ENCODE data around the gene SELENOV. TPM values are rescaled to one million over a fixed set of nuclear protein-coding genes. Genes with fewer than 3 reads are reported as not detected.
"Not testable (repeated sequence)": the region's sequence is repeated elsewhere in the genome, so short reads cannot be mapped to it uniquely, and the experiment has no call there.

SELENOV gene
- total and polyA plus RNA-seq, 4 donors: not detected

- Histone ChIP-seq H3K27me3 (ENCODE audit: control insufficient read depth in 1 of 2, insufficient read depth in 2 of 2, low read length in 1 of 2) (no peaks in the 10 kb centered on the region), H3K36me3 (ENCODE audit: control insufficient read depth in 1 of 2, insufficient read depth in 2 of 2, low read length in 1 of 2) (peaks cover 0 to 10% of the 10 kb centered on the region in 2 donors)
- intact Hi-C loops (cut with DNase I): loop anchor here (5.0 kb wide), 1 partner anchor 59 kb away; the partner anchor contains the start of gene EID2B (in 2 of the 2)
These were observed 42.0 kb upstream of the SELENOV start for GRCh38 chr19:39472746-39473442.

GRCh38 chr19:39473443-39473960 lies 41.4 kb upstream of the SELENOV start:
- intact Hi-C loops (cut with DNase I): loop anchor here (5.0 kb wide), 1 partner anchor 59 kb away; the partner anchor contains the start of gene EID2B (in 2 of the 2)
- H3K9me3 ChIP-seq (ENCODE audit: control insufficient read depth, low read length): no peaks in the 10 kb centered on the region
- no peak overlapping the region for H3K4me3 ChIP-seq (ENCODE audit: low read length in 2 of 2)
- WGBS, 2 donors: 84 to 87% methylated on average over 11 of the region's 11 CpGs
- no peaks in the 10 kb centered on the region for H3K27me3 ChIP-seq (ENCODE audit: control insufficient read depth in 1 of 2, insufficient read depth in 2 of 2, low read length in 1 of 2)
- ATAC-seq (ENCODE audit: low FRiP score): no peak
- H3K4me1 ChIP-seq (ENCODE audit: control insufficient read depth in 1 of 2, insufficient read depth in 2 of 2, low read length in 2 of 2): no peaks in the 10 kb centered on the region
- peaks cover 0 to 10% of the 10 kb centered on the region in 2 donors for H3K36me3 ChIP-seq (ENCODE audit: control insufficient read depth in 1 of 2, insufficient read depth in 2 of 2, low read length in 1 of 2)
- no peak overlapping the region for H3K27ac ChIP-seq (ENCODE audit: low read depth in 1 of 2, low read length in 2 of 2)
- DNase-seq: no peak

More at GRCh38 chr19:39472746-39473442, 42.0 kb upstream of the SELENOV start:
- DNase-seq (no peak), ATAC-seq (ENCODE audit: low FRiP score) (no peak)
- Histone ChIP-seq H3K4me1 (ENCODE audit: control insufficient read depth in 1 of 2, insufficient read depth in 2 of 2, low read length in 2 of 2) (no peaks in the 10 kb centered on the region), H3K4me3 (ENCODE audit: low read length in 2 of 2) (no peak overlapping the region), H3K9me3 (ENCODE audit: control insufficient read depth, low read length) (no peaks in the 10 kb centered on the region), H3K27ac (ENCODE audit: low read depth in 1 of 2, low read length in 2 of 2) (no peak overlapping the region)
- 87% methylated on average over 31 to 32 of the region's 32 CpGs for WGBS, 2 donors

GRCh38 chr19:39474139-39474620 lies 40.8 kb upstream of the SELENOV start:
- Histone ChIP-seq H3K9me3 (ENCODE audit: control insufficient read depth, low read length) (no peaks in the 10 kb centered on the region), H3K27me3 (ENCODE audit: control insufficient read depth in 1 of 2, insufficient read depth in 2 of 2, low read length in 1 of 2) (no peaks in the 10 kb centered on the region), H3K36me3 (ENCODE audit: control insufficient read depth in 1 of 2, insufficient read depth in 2 of 2, low read length in 1 of 2) (peaks cover 0 to 10% of the 10 kb centered on the region in 2 donors), H3K4me3 (ENCODE audit: low read length in 2 of 2) (no peak overlapping the region), H3K4me1 (ENCODE audit: control insufficient read depth in 1 of 2, insufficient read depth in 2 of 2, low read length in 2 of 2) (no peaks in the 10 kb centered on the region), H3K27ac (ENCODE audit: low read depth in 1 of 2, low read length in 2 of 2) (no peak overlapping the region)
- intact Hi-C loops (cut with DNase I): loop anchor here (5.0 kb wide), 1 partner anchor 58 kb away; the partner anchor contains the start of gene EID2B (in 2 of the 2)
- ATAC-seq (ENCODE audit: low FRiP score) (peak; percentile 70), DNase-seq (peak in 1 of 2 donors; percentile 88)
- 40 to 44% methylated on average over 8 to 9 of the region's 9 CpGs for WGBS, 2 donors

GRCh38 chr19:39475748-39476147 lies 39.2 kb upstream of the SELENOV start:
- H3K27ac ChIP-seq (ENCODE audit: low read depth in 1 of 2, low read length in 2 of 2): no peak overlapping the region
- H3K27me3 ChIP-seq (ENCODE audit: control insufficient read depth in 1 of 2, insufficient read depth in 2 of 2, low read length in 1 of 2): no peaks in the 10 kb centered on the region
- WGBS, 2 donors: 91 to 98% methylated on average over 2 of the region's 2 CpGs
- no peak for DNase-seq
- H3K9me3 ChIP-seq (ENCODE audit: control insufficient read depth, low read length): no peaks in the 10 kb centered on the region
- H3K4me3 ChIP-seq (ENCODE audit: low read length in 2 of 2): no peak overlapping the region
- H3K36me3 ChIP-seq (ENCODE audit: control insufficient read depth in 1 of 2, insufficient read depth in 2 of 2, low read length in 1 of 2): peaks cover 0 to 5% of the 10 kb centered on the region in 2 donors
- intact Hi-C loops (cut with DNase I): no loop called here
- H3K4me1 ChIP-seq (ENCODE audit: control insufficient read depth in 1 of 2, insufficient read depth in 2 of 2, low read length in 2 of 2): no peaks in the 10 kb centered on the region
- ATAC-seq (ENCODE audit: low FRiP score): no peak

GRCh38 chr19:39479319-39479801 lies 35.6 kb upstream of the SELENOV start:
- ATAC-seq (ENCODE audit: low FRiP score); DNase-seq; H3K27ac ChIP-seq (ENCODE audit: low read depth in 1 of 2, low read length in 2 of 2); H3K27me3 ChIP-seq (ENCODE audit: control insufficient read depth in 1 of 2, insufficient read depth in 2 of 2, low read length in 1 of 2); intact Hi-C loops (cut with DNase I); H3K36me3 ChIP-seq (ENCODE audit: control insufficient read depth in 1 of 2, insufficient read depth in 2 of 2, low read length in 1 of 2); H3K9me3 ChIP-seq (ENCODE audit: control insufficient read depth, low read length); H3K4me1 ChIP-seq (ENCODE audit: control insufficient read depth in 1 of 2, insufficient read depth in 2 of 2, low read length in 2 of 2); H3K4me3 ChIP-seq (ENCODE audit: low read length in 2 of 2): not testable (repeated sequence)
- 80% methylated on average over 11 of the region's 11 CpGs for WGBS, 2 donors

- intact Hi-C loops (cut with DNase I): loop anchor here in 1 of 2 donors (2.0 kb wide), 1 partner anchor 53 kb away; the partner anchor contains the start of gene EID2B
These were observed 35.0 kb upstream of the SELENOV start for GRCh38 chr19:39479916-39480315.

GRCh38 chr19:39480337-39481228 lies 34.4 kb upstream of the SELENOV start, which contains the start of gene TIMM50:
TIMM50 (plus strand) TSS chr19:39480838; CDS start chr19:39480854, 16 bp downstream.
- H3K27me3 ChIP-seq (ENCODE audit: control insufficient read depth in 1 of 2, insufficient read depth in 2 of 2, low read length in 1 of 2): no peaks in the 10 kb centered on the region
- H3K27ac ChIP-seq (ENCODE audit: low read depth in 1 of 2, low read length in 2 of 2): peak within 1 kb of the TSS in 1 of 2 donors; percentile 30
- peaks cover 0 to 5% of the 10 kb centered on the region in 2 donors for H3K36me3 ChIP-seq (ENCODE audit: control insufficient read depth in 1 of 2, insufficient read depth in 2 of 2, low read length in 1 of 2)
- peak within 1 kb of the TSS; percentile 63 to 72 for H3K4me3 ChIP-seq (ENCODE audit: low read length in 2 of 2)
- DNase-seq (peak; percentile 98 to 100), ATAC-seq (ENCODE audit: low FRiP score) (peak; percentile 98)
- H3K9me3 ChIP-seq (ENCODE audit: control insufficient read depth, low read length): no peaks in the 10 kb centered on the region
- no peaks in the 10 kb centered on the region for H3K4me1 ChIP-seq (ENCODE audit: control insufficient read depth in 1 of 2, insufficient read depth in 2 of 2, low read length in 2 of 2)
- intact Hi-C loops (cut with DNase I): loop anchor here in 1 of 2 donors (2.0 kb wide), 1 partner anchor 52 kb away; the partner anchor contains the start of gene EID2B
- WGBS, 2 donors: 0 to 1% methylated on average over 55 to 62 of the region's 62 CpGs

More at GRCh38 chr19:39479916-39480315, 35.0 kb upstream of the SELENOV start:
- Histone ChIP-seq H3K27me3 (ENCODE audit: control insufficient read depth in 1 of 2, insufficient read depth in 2 of 2, low read length in 1 of 2) (no peaks in the 10 kb centered on the region), H3K27ac (ENCODE audit: low read depth in 1 of 2, low read length in 2 of 2) (no peak overlapping the region), H3K36me3 (ENCODE audit: control insufficient read depth in 1 of 2, insufficient read depth in 2 of 2, low read length in 1 of 2) (peaks cover 0 to 5% of the 10 kb centered on the region in 2 donors), H3K4me1 (ENCODE audit: control insufficient read depth in 1 of 2, insufficient read depth in 2 of 2, low read length in 2 of 2) (no peaks in the 10 kb centered on the region), H3K4me3 (ENCODE audit: low read length in 2 of 2) (no peak overlapping the region), H3K9me3 (ENCODE audit: control insufficient read depth, low read length) (no peaks in the 10 kb centered on the region)
- DNase-seq (no peak), ATAC-seq (ENCODE audit: low FRiP score) (no peak)
- WGBS, 2 donors: 35 to 47% methylated on average over 10 of the region's 10 CpGs

GRCh38 chr19:39481229-39481545 lies 33.8 kb upstream of the SELENOV start:
- 1% methylated on average over 12 of the region's 12 CpGs for WGBS, 2 donors
- intact Hi-C loops (cut with DNase I): loop anchor here in 1 of 2 donors (2.0 kb wide), 1 partner anchor 52 kb away; the partner anchor contains the start of gene EID2B
- Histone ChIP-seq H3K27me3 (ENCODE audit: control insufficient read depth in 1 of 2, insufficient read depth in 2 of 2, low read length in 1 of 2) (no peaks in the 10 kb centered on the region), H3K9me3 (ENCODE audit: control insufficient read depth, low read length) (no peaks in the 10 kb centered on the region), H3K4me1 (ENCODE audit: control insufficient read depth in 1 of 2, insufficient read depth in 2 of 2, low read length in 2 of 2) (no peaks in the 10 kb centered on the region), H3K4me3 (ENCODE audit: low read length in 2 of 2) (peak overlapping the region; percentile 63 to 72), H3K36me3 (ENCODE audit: control insufficient read depth in 1 of 2, insufficient read depth in 2 of 2, low read length in 1 of 2) (peaks cover 0 to under 1% of the 10 kb centered on the region in 2 donors), H3K27ac (ENCODE audit: low read depth in 1 of 2, low read length in 2 of 2) (no peak overlapping the region)
- ATAC-seq (ENCODE audit: low FRiP score) (no peak), DNase-seq (no peak)
